Left forelimb (tissue), 1 donor: ENCODE results near the gene F3.

Experiments used
- DNase-seq: peaks from one replicate; pipeline ENCODE4 v3.0.0-alpha.2; 2018; ENCODE audit warnings: low spot score

Gene F3

DNA sequence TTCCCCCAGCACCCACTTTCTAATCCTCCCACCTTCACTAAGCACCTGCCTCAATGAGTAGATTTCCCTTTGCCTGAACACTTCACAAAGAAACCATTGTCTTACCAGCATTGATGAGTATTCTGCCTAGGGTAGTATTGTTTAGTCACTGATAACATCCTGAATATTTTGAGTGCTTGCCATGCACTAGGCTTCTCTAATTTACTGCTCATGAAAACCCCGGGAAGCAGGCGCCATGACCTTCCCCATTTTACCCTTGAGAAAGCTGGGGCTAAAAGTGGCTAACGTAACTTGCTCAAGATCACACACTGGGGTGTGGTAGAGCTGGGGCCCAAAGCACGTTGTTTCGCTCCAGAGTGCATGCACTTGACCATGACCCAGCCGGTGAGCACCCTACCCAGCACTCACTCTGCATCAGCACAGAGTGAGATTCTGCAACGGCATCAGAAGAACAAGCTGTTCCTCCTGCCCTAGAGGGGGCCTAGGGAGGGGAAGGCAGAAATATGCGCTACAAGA, 10.6 kb upstream of the F3 start:
- DNase-seq, result no peak

GRCh38 chr1:94551449-94551848, 9.9 kb upstream of the F3 start:
- DNase-seq, result no peak

GRCh38 chr1:94550800-94551241, 9.3 kb upstream of the F3 start:
- DNase-seq, result no peak

DNA sequence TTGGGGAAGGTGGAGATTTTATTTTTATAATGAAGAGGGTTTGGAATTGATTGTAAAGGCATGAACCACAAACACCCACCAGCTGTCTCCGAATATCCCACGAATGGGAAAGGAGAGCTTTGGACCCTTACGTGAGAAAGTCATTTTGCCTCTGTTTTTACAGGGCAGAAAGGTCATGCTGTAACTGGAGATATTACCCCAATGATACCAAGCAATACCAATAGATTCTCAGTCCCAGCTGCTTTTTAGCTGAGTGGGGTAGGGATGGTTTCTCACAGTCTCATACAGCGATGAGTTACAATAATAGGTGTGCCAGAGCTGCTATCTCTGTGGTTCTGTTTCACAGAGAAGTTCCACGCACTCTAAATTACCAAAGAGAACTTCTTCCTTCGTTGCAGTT, 8.8 kb upstream of the F3 start:
- no peak for DNase-seq

- no peak for DNase-seq
These were observed 8.1 kb upstream of the F3 start for GRCh38 chr1:94549706-94550105.

DNA sequence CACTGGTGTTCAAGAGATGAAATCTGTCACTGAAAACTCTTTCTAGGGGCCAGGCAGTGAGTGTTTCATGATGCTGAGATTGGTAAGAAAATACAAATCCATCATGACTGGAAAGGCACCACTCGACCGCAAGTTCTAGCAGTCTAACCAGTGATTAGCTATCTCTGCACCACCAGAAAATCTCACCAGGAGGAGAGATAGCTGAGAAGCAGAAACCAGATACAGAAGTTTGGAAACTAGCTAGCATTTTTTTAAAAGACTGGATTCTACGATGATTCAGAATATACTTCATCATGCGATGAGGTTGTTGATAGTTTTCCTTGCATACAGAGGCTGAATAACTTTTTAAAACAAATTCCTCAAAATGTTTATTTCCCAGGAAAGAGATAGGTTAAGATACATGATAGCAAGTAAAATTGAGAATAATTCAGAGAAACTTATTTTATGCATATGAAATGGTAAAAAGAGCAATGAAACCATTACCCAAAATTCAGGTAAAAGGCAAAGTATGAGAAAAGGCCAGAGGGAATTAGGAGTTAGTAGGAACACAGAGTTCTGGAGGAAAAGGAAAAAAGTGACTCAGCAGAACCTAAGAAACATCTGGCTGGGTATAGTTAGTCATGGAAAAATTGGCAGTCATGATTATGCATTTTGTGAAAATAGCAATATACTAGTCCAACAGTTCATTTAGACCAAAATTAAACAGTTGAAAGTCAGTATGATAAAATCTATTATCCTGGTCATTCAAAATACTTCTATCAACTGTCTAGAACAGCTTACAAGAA, 3.3 kb upstream of the F3 start:
- no peak for DNase-seq

GRCh38 chr1:94543893-94544635, 2.5 kb upstream of the F3 start:
- DNase-seq, result no peak

GRCh38 chr1:94543001-94543400, 1.4 kb upstream of the F3 start:
- no peak for DNase-seq

- DNase-seq, result peak; percentile 70
These were observed 720 bp upstream of the F3 start for GRCh38 chr1:94542088-94542870.

GRCh38 chr1:94540440-94541245, 916 bp downstream of the F3 start:
- DNase-seq, result no peak

GRCh38 chr1:94539496-94539895, 2.1 kb downstream of the F3 start:
- DNase-seq, result no peak

DNA sequence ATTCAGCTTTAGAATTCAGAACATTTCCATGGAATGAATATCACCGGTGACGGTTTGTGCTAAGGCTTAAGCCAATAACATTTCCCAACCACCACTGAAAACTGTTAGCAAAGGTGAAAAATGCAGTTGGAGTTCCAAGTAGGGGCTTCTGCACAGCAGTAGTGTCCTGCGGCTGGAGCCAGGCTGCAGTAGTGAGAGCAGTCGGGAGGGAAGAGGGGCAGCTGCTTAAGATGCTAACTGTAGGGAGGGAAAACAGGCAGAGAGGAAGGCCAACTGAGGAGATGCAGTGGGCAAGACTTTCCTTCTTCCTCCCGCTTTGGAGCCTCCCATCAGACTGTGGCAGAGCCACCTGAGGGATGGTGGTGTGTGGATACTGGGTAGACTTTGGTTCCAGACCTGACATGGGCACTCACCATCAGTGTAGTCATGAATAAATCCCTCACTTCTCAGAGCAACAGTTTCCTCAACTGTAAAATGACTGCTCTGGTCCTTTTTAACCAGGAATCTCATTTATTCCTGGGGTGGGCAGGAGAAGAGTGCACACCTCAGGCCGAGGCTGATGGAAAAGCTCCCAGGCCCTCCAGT, 3.2 kb downstream of the F3 start:
- DNase-seq, result no peak

GRCh38 chr1:94537254-94537653, 4.3 kb downstream of the F3 start:
- no peak for DNase-seq

DNA sequence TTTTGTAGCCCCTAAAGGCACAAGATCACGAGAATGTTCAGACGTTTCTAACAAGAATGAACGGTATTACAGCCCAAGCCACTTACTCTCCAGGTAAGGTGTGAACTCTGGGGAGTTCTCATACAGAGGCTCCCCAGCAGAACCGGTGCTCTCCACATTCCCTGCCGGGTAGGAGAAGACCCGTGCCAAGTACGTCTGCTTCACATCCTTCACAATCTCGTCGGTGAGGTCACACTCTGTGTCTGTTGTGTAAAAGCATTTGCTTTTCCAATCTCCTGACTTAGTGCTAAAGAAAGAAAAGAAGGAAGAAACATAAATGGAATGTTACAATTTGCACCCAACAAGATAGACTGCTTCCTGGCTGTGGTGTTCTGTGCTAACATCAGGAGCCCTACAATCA, 5.7 kb downstream of the F3 start:
- no peak for DNase-seq

DNA sequence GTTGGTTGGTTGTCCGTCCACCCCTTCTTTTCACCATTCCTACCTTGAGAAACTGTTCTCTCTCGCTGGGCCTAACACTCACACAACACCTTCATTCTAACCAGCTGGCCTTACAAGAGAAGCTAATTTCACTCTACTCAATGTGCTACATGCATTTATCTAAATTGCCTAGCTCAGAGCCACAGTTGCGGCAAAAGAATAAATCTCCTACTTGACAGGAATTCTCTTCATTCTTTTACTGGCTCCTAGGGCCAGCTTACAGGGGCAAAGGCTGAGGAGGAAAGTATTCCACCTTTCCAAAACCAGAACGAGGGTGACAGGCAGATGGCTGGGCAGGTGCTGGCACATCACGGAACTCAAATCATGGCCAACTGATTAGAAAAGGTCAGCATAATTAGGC, 6.5 kb downstream of the F3 start:
- DNase-seq, result no peak

GRCh38 chr1:94532077-94532476, 9.5 kb downstream of the F3 start:
- DNase-seq, result no peak

DNA sequence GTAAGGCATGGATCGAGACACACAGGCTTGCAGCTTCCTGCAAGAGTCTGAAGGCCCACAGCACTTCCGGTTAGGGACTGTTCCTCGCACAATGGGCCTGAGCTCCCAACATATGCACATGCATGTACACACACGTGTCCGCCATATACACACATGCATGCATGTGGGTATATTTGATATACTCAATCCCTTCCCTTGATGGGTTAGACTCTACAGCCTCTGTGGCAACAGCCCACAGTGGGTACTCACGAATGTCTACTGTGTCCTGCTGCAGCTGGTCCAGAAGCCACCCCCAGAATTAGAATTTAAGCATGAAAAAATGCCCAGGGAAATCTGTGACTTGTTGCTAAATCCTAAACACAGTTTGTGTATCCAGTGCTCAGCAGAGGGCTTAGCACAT, 9.9 kb downstream of the F3 start:
- no peak for DNase-seq

DNA sequence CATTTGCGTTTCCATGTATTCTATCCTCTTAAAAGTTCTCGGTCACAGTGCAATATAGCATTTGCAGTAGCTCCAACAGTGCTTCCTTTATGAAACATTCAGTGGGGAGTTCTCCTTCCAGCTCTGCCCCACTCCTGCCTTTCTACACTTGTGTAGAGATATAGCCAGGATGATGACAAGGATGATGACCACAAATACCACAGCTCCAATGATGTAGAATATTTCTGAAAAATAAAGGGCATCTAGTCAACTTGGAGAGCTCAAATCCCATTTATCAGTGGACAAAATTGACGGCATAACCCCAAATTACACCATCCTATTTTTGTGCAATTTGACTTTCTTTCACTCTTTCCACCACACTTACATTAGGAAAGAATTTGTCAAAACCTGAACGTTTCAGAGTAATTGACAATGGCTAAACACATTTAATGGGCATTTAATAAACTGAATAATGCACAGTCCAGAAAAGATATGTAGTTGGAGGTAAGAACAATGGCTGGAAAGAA, 11.1 kb downstream of the F3 start:
- DNase-seq, result no peak

GRCh38 chr1:94529416-94529815, 12.1 kb downstream of the F3 start:
- DNase-seq, result no peak

DNA sequence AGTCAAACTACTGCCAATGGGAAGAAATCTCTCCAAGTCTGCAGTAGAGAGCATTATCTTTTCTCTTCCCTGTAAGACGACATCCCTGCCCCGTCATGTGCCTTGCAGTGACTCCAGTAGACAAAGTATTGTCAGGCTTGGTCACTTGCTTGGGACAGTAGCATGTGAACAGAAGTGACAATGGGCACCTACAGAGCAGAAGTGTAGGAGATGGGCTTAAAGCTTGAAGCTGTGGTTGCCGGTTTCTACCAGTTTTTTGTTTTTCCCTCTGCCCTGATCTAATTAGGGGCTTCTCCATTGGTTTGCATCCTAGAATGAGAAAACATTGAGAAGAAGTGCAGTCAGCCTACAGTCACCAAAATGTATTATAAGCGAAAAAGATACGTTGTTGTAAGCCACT, 12.7 kb downstream of the F3 start:
- no peak for DNase-seq

- no peak for DNase-seq
These were observed 13.3 kb downstream of the F3 start for GRCh38 chr1:94528299-94528698.
